OCI-LY1 (cell line): Measurements from ENCODE around the gene FAM13C.

ENCODE experiments used
- H2AFZ ChIP-seq: fragments of 200-600 bp; sonication (generic), shearing (Covaris generic); 2 replicates; pipeline ENCODE4 v1.6.0; 2014; ENCODE audit warnings: antibody characterized with exemption, mild to moderate bottlenecking, low read length
- H3F3A ChIP-seq: fragments of 200-600 bp; sonication (generic), shearing (Covaris generic); 2 replicates; pipeline ENCODE4 v1.6.0; 2014; ENCODE audit warnings: mild to moderate bottlenecking, antibody characterized with exemption, low read length, moderate library complexity; ENCODE audit not compliant: insufficient read depth
- H3K27ac ChIP-seq: fragments of 200-600 bp; sonication (generic); 2 replicates; pipeline ENCODE4 v1.5.1; 2014; ENCODE audit warnings: low read length, mixed run types, mild to moderate bottlenecking, low read depth; ENCODE audit not compliant: poor library complexity, severe bottlenecking
- H3K27me3 ChIP-seq: fragments of 200-600 bp; sonication (generic); 2 replicates; pipeline ENCODE4 v1.6.0; 2014; ENCODE audit warnings: antibody characterized with exemption, mild to moderate bottlenecking, low read length, moderate library complexity; ENCODE audit not compliant: insufficient read depth
- H3K36me3 ChIP-seq: fragments of 200-600 bp; sonication (generic); 2 replicates; pipeline ENCODE4 v1.6.1; 2014; ENCODE audit warnings: mild to moderate bottlenecking, antibody characterized with exemption, low read length, moderate library complexity, mixed read lengths; ENCODE audit not compliant: insufficient read depth
- H3K4me1 ChIP-seq: fragments of 200-600 bp; sonication (generic); 2 replicates; pipeline ENCODE4 v1.5.1; 2014; ENCODE audit warnings: mild to moderate bottlenecking, low read length, moderate library complexity; ENCODE audit not compliant: insufficient read depth, severe bottlenecking
- H3K4me2 ChIP-seq: fragments of 200-600 bp; sonication (generic), shearing (Covaris generic); 2 replicates; pipeline ENCODE4 v1.6.1; 2014; ENCODE audit warnings: low read length
- H3K4me3 ChIP-seq: fragments of 200-600 bp; sonication (generic); 2 replicates; pipeline ENCODE4 v1.5.1; 2014; ENCODE audit warnings: low read length, low read depth, mild to moderate bottlenecking, mixed read lengths; ENCODE audit not compliant: poor library complexity, severe bottlenecking
- H3K79me2 ChIP-seq: fragments of 200-600 bp; shearing (Covaris generic); 2 replicates; pipeline ENCODE4 v1.6.1; 2016; ENCODE audit warnings: mixed run types, low read length, mixed read lengths; ENCODE audit not compliant: insufficient read depth
- H3K9ac ChIP-seq: fragments of 200-600 bp; sonication (generic), shearing (Covaris generic); 2 replicates; pipeline ENCODE4 v1.6.1; 2014; ENCODE audit warnings: mild to moderate bottlenecking, low read length, mixed read lengths
- H3K9me2 ChIP-seq: fragments of 200-600 bp; sonication (generic), shearing (Covaris generic); 2 replicates; pipeline ENCODE4 v1.6.1; 2014; ENCODE audit warnings: low read depth, mild to moderate bottlenecking, low read length, mixed read lengths
- H3K9me3 ChIP-seq: fragments of 200-600 bp; shearing (Covaris generic); 2 replicates; pipeline ENCODE4 v1.6.1; 2014; ENCODE audit warnings: low read length, mixed read lengths
- H4K20me1 ChIP-seq: fragments of 200-600 bp; sonication (generic), shearing (Covaris generic); 2 replicates; pipeline ENCODE4 v1.6.0; 2016; ENCODE audit warnings: mild to moderate bottlenecking, low read length; ENCODE audit not compliant: insufficient read depth
- CTCF ChIP-seq: fragments of 200-600 bp; sonication (generic), shearing (Covaris generic); IDR thresholded peaks from 2 replicates; pipeline ENCODE4 v1.5.1; 2017; ENCODE audit warnings: mild to moderate bottlenecking, antibody characterized with exemption, low read length, moderate library complexity, mixed read lengths
- EZH2 ChIP-seq: fragments of 200-600 bp; sonication (generic), shearing (Covaris generic); IDR thresholded peaks from 2 replicates; pipeline ENCODE4 v1.8.0; 2017; ENCODE audit warnings: borderline replicate concordance, mixed run types, mild to moderate bottlenecking, antibody characterized with exemption, low read length, moderate library complexity, mixed read lengths

Gene FAM13C

GRCh38 chr10:59314268-59314667, 48.1 kb downstream of the FAM13C start:
- Histone ChIP-seq H3K9ac (no peak overlapping the region), H3K79me2 (no peaks in the 10 kb centered on the region), H3K9me2 (no peaks in the 10 kb centered on the region), H3K27me3 (no peaks in the 10 kb centered on the region), H3K9me3 (no peaks in the 10 kb centered on the region), H3K27ac (no peak overlapping the region), H2AFZ (no peak overlapping the region), H3K4me2 (no peak overlapping the region), H3K36me3 (no peaks in the 10 kb centered on the region), H4K20me1 (no peaks in the 10 kb centered on the region), H3K4me1 (no peaks in the 10 kb centered on the region), H3F3A (no peaks in the 10 kb centered on the region), H3K4me3 (no peak overlapping the region)
- TF ChIP-seq EZH2: no peak

- H4K20me1 ChIP-seq: no peaks in the 10 kb centered on the region
- H3K9me3 ChIP-seq: no peaks in the 10 kb centered on the region
- H3K4me3 ChIP-seq: no peak overlapping the region
- H3K36me3 ChIP-seq: no peaks in the 10 kb centered on the region
- H2AFZ ChIP-seq: no peak overlapping the region
- no peak overlapping the region for H3K27ac ChIP-seq
- no peaks in the 10 kb centered on the region for H3K79me2 ChIP-seq
- H3K27me3 ChIP-seq: no peaks in the 10 kb centered on the region
- H3K4me1 ChIP-seq: no peaks in the 10 kb centered on the region
- H3K9me2 ChIP-seq: no peaks in the 10 kb centered on the region
- H3F3A ChIP-seq: no peaks in the 10 kb centered on the region
- TF ChIP-seq EZH2 (no peak), CTCF (no peak)
- H3K9ac ChIP-seq: no peak overlapping the region
- no peak overlapping the region for H3K4me2 ChIP-seq
These were observed 50.1 kb downstream of the FAM13C start for GRCh38 chr10:59312247-59312646.

GRCh38 chr10:59311025-59311424, 51.3 kb downstream of the FAM13C start:
- H3K27ac ChIP-seq: no peak overlapping the region
- no peaks in the 10 kb centered on the region for H3K9me3 ChIP-seq
- H3K79me2 ChIP-seq: no peaks in the 10 kb centered on the region
- H3K4me1 ChIP-seq: no peaks in the 10 kb centered on the region
- no peaks in the 10 kb centered on the region for H3F3A ChIP-seq
- H3K9ac ChIP-seq: no peak overlapping the region
- H3K4me3 ChIP-seq: no peak overlapping the region
- no peak overlapping the region for H3K4me2 ChIP-seq
- H3K9me2 ChIP-seq: no peaks in the 10 kb centered on the region
- no peaks in the 10 kb centered on the region for H4K20me1 ChIP-seq
- no peak for TF ChIP-seq CTCF
- H2AFZ ChIP-seq: no peak overlapping the region
- no peaks in the 10 kb centered on the region for H3K27me3 ChIP-seq
- no peaks in the 10 kb centered on the region for H3K36me3 ChIP-seq

- Histone ChIP-seq H3K4me3 (no peak overlapping the region), H3K79me2 (no peaks in the 10 kb centered on the region), H3F3A (no peaks in the 10 kb centered on the region), H3K4me2 (no peak overlapping the region), H4K20me1 (no peaks in the 10 kb centered on the region), H3K36me3 (no peaks in the 10 kb centered on the region), H2AFZ (no peak overlapping the region), H3K27me3 (no peaks in the 10 kb centered on the region), H3K9ac (no peak overlapping the region), H3K4me1 (no peaks in the 10 kb centered on the region), H3K9me2 (no peaks in the 10 kb centered on the region), H3K9me3 (no peaks in the 10 kb centered on the region), H3K27ac (no peak overlapping the region)
- no peak for TF ChIP-seq CTCF
- TF ChIP-seq EZH2: no peak
These were observed 51.9 kb downstream of the FAM13C start for GRCh38 chr10:59310324-59310914.
